HG03064 (cell line): Measurements from ENCODE around the gene ZNF135.

ENCODE experiments used
- ATAC-seq: cut with Tn5 transposase; IDR thresholded peaks from one replicate; pipeline ENCODE4 v1.9.1; 2021; ENCODE audit warnings: low read depth; ENCODE audit not compliant: unreplicated experiment

ZNF135 gene

DNA sequence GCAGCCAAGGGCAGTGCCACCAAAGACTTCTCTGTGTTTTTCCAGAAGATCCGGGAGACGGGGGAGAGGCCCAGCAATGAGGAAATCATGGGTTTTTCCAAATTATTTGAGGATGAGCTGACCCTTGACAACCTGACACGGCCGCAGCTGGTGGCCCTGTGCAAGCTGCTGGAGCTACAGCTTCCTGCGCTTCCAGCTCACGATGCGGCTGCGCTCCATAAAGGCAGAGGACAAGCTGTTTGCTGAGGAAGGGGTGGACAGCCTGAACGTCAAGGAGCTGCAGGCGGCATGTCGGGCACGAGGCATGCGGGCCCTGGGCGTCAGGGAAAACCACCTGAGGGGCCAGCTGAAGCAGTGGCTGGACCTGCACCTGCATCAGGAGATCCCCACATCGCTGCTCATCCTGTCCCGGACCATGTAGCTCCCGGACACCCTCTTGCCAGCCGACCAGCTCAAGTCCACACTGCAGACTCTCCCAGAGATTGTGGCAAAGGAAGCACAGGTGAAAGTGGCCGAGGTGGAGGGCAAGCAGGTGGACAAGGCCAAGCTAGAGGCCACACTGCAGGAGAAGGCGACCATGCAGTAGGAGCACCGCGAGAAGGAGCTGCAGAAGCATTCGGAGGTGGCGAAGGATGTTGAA is 13.6 kb upstream of the ZNF135 start:
- ATAC-seq: no peak

GRCh38 chr19:58046856-58047255 is 12.2 kb upstream of the ZNF135 start:
- no peak for ATAC-seq

DNA sequence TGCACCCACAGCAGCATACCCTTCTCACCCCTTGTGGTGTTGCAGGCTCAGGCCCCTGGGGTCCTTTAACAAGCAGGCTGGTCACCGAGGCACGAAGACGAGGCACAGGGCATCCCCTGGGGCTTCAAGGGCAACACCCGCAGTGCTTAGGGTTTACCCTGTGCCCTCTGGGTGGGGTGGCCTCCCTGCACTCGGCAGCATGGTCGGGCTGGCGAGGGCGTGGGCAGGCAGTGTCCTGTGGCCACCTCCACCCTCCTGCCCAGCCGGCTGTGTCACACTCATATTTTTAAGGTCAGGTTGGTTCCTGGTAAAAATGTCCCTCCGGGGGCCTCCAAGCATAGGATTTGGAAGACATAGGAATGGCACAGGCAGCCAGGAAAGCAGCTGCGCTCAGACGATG is 11.4 kb upstream of the ZNF135 start:
- no peak for ATAC-seq

- ATAC-seq: no peak
Observed at GRCh38 chr19:58052256-58052655, 6.8 kb upstream of the ZNF135 start.

GRCh38 chr19:58053480-58054156 is 5.5 kb upstream of the ZNF135 start:
- no peak for ATAC-seq

DNA sequence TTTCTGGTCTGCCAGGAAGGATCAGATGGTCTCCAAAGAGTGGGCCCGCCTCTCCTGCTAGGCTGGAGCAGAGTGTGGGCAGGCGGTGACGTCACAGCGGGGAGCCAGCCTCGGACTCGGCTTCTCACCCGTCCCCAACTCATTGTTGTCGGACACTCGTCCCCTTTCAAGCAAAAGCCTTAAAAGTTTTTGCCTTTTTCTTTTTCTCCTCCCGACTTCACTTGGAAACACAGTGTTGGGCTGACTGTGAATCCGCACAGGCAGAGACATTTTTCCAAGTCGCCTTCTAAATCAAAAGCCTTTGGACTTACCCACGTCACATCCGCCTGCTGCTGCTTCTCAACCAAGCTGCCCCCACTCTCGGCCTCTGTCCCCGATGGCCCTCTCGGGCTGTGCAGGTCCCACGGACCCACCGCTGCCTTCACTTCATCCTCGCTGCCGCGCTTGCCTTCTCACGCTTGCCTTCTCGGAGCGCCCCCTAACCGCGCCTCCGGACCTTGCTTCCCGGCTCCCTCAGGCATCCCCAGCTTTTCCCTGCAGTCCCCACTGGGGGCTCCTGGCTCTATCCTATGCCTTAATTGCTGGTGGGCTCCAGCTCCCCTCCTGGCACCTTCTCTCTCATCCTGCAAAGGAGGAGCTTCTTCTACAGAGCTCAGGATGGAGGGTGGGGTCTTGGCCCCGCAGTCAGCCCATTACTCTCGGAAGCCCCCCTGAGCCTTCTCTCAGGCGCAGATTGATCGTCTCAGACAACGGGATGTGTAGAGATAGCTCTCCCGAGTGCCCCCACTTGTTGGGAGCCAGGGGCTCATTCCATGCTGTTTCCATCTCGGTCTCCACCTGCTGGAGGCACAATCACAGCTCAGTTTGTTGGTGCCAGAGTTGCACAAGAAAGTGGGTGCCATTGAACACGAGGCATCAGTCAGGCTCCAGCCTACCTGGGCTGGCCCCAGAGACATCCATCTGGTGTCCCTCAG is 3.9 kb upstream of the ZNF135 start:
- no peak for ATAC-seq

- ATAC-seq: no peak
Observed at GRCh38 chr19:58056261-58056660, 2.8 kb upstream of the ZNF135 start.

DNA sequence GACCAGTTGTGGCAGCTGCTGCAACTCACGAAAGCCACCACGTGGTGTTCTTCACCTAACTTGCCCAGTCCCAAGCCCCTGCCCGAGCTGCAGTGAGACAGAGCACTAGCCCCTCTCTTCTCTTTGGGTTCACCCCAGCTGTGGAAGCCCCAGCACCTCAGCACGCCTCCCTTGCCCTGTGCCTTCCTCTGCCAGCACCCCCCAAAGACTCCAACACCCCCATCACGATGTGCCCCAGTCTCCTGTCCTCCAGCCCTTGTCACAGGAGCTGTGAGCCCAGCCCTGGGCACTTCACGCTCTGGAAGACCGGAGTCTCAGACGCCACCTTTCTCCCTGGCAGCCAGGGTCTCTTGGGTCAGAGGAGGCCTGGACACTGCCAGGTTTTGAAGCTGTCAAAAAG is 2.2 kb upstream of the ZNF135 start:
- ATAC-seq: no peak

- ATAC-seq: no peak
Observed at GRCh38 chr19:58058467-58058866, 615 bp upstream of the ZNF135 start.

- ATAC-seq: no peak
Observed at GRCh38 chr19:58059671-58060078, 593 bp downstream of the ZNF135 start.

DNA sequence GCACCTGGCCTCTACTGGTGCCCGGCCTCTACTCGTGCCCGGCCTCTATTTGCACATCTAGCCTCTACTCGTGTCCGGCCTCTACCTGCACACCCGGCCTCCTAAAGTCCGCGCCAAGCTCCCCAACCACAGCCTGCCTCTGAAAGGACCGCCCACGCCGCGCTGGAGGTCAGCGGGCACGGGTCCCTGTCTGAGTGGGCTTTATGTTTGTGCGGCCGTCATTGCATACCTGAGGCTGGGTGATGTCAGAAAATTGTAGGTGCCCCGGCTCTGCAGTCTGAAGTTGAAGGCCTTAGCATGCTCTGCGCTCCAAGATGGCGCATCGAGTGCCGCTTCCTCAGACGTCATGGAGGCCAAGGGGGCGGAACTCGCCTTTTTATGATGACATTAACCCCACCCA is 1.1 kb downstream of the ZNF135 start:
- no peak for ATAC-seq

- no peak for ATAC-seq
Observed at GRCh38 chr19:58063712-58064111, 4.6 kb downstream of the ZNF135 start.

DNA sequence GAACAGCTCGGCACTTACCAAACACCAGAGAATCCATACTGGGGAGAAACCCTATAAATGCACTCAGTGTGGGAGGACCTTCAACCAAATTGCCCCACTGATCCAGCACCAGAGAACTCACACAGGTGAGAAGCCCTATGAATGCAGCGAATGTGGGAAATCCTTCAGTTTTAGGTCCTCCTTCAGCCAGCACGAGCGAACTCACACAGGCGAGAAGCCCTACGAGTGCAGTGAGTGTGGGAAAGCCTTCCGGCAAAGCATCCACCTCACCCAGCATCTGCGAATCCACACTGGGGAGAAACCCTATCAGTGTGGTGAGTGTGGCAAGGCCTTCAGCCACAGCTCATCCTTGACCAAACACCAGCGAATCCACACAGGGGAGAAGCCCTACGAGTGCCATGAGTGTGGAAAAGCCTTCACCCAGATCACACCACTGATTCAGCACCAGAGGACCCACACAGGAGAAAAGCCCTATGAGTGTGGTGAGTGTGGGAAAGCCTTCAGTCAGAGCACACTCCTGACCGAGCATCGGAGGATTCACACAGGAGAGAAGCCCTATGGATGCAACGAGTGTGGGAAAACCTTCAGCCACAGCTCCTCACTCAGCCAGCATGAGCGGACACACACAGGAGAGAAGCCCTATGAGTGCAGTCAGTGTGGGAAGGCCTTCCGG is 8.3 kb downstream of the ZNF135 start:
- no peak for ATAC-seq

DNA sequence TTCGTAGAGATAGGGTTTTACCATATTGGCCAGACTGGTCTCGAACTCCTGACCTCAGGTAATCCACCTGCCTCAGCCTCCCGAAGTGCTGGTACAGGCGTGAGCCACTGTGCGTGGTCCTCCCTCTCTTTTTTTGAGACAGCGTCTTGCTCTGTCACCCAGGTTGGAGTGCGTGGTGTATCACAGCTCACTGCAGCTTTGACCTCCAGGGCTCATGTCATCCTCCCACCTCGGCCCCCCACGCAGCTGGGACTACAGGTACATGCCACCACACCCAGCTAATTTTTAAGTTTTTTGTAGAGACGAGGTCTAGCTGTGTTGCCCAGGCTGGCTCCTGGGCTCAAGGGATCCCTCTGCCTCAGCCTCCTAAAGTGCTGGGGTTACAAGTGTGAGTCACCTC is 20.7 kb downstream of the ZNF135 start:
- ATAC-seq: no peak

DNA sequence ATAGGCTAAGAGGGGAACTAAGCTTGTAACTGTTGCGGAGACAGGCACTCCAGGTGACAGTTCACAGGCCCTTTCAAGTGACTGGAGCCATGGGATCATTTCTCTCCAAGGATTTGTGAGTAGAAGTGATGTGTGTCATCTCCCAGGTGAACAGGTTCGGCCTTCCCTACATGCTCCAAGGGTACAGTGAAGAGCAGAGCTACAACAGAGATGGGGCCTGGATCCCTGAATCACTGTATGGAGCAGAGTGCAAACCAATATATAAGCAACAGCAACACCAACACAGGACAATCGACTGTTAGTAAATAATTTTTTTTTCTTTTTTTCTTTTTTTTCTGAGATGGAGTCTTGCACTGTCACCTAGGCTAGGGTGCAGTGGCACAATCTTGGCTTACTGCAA is 23.9 kb downstream of the ZNF135 start:
- no peak for ATAC-seq

DNA sequence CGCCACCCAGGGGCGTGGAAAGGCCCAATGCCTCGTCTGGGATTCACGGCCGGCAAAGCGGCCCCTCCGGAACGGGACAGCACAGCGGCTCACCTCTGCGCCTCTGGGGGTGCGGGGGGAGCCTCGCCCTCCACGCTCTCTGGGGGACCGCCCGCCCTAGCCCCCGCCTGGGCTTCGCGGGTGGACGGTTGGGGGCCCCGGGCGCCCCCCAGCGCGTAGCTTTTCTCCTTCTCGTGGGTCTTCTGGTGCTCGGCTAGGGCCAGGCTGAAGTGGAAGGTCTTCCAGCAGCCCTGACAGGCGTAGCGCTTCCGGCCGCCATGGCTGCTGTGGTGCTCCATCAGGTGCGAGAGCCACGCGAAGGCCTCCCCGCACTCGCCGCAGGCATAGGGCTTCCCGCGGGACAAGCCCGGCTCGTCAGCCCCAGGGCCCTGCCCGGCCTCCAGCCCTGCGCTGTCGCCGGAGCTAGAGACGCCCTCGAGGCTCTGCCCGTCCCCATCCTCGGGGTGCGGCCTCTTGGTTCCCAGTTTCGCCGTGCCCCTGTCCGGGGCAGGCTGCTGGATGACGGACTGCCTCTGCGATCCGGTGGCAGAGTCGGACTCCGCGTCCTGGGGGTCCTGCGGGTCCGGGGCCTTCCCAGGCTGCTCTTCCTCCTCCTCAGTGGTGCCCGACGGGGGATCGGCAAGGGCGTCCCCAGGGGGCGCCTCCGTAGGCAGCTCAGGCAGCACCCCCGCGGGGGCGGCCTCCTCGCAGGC is 25.7 kb downstream of the ZNF135 start:
- no peak for ATAC-seq

DNA sequence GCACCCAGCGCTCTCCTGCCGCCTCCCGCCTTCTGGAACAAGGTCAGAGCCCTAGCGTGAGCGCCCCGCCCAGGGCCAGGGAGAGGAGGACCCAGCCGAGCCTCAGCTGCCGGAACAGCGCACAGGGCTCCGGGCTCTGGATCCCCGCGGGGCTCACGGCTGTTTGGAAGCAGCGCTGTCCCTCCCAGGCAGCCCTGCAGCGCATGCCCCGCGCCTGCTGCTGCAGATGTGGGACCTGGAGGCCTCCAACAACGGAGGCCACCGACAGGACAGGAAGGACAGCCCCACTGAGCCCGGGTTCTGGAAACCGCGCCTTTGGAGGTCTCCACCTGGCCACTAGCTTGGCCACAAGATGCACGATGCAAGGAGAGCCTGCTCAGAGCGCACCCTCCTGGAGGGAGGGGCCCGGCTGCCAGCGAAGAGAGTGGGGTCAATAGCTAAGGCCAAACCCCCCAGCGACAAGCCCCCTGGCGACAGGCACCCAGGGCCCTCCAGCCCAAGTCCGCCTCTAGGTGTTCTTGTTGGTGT is 26.3 kb downstream of the ZNF135 start:
- no peak for ATAC-seq

- no peak for ATAC-seq
Observed at GRCh38 chr19:58086825-58087710, 28.0 kb downstream of the ZNF135 start.

DNA sequence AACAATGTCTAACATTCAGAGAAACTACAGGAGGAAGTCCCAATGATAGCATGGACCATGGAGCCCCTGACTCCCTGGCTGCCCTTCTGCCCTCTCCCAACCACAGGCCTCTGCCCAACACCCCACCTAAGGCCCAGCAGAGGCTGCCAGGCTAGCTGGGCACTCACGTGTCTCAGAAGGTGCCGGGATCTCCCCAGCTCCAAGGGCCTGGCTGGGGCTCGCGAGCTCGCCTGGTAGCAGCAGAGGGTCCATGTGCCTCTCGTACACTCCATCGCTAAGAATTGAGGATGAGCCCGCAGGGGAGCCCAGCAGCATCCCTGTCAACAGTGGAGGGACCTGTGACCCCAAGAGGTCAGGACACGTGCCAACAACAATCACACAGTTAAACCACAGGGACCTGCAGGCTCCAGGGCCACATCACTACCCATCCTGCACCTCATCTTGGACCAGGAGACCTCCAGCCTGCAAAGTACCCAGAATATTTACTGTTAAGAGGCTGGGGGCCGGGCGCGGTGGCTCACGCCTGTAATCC is 29.5 kb downstream of the ZNF135 start:
- no peak for ATAC-seq
